Endothelial cell of umbilical vein (primary cell): ENCODE data around the gene OTOP2. TPM values are rescaled to one million over a fixed set of nuclear protein-coding genes. Genes with fewer than 3 reads are reported as not detected.

Experiments
- BruUV-seq: library from RNA; stranded (reverse); fragments of 400-500 nt; replicated peaks from 2 replicates; lab custom pipeline; 2021; lab: Mats Ljungman, UMichigan
- CTCF ChIA-PET: fragments of 300-600, 350-600 bp; sonication (Branson Sonifier 250); formaldehyde crosslinking; loops from one replicate; lab custom pipeline; 2021; ENCODE audit warnings: antibody characterized with exemption, inconsistent platforms; lab: Charles Lee
- POLR2A ChIA-PET: fragments of 300-600, 350-600 bp; sonication (Branson Sonifier 250); formaldehyde crosslinking; loops from one replicate; lab custom pipeline; 2021; ENCODE audit warnings: antibody characterized with exemption, inconsistent platforms; lab: Charles Lee
- DNase-seq: peaks from one replicate; pipeline ENCODE4 v3.0.0-alpha.2; 2011; ENCODE audit warnings: low read depth, low spot score
- FAIRE-seq: peaks from 2 replicates; lab custom pipeline; 2011; peaks lifted over from hg19 to GRCh38; lab: Jason Lieb, UNC
- H2AFZ ChIP-seq: 2 replicates; pipeline ENCODE4 v1.6.0; 2012; ENCODE audit warnings: low read depth, low read length, control low read depth, inconsistent platforms
- H3K27ac ChIP-seq: 2 replicates; pipeline ENCODE4 v1.5.1; 2011; ENCODE audit warnings: low read depth, mild to moderate bottlenecking, control low read depth, low read length, moderate library complexity; ENCODE audit not compliant: insufficient read depth
- H3K27me3 ChIP-seq, 2 experiments: 2 replicates each; pipeline versions ENCODE4 v1.6.0 to v1.6.1; 2011; ENCODE audit warnings: low read length in 2 of 2, mixed read lengths in 1 of 2; ENCODE audit not compliant: control insufficient read depth in 2 of 2, insufficient read depth in 2 of 2
- H3K36me3 ChIP-seq, 2 experiments: 2 replicates in 1 of 2; 3 replicates in 1 of 2; pipeline ENCODE4 v1.5.1; 2011; ENCODE audit warnings: low read length in 2 of 2, mild to moderate bottlenecking in 1 of 2, moderate library complexity in 1 of 2; ENCODE audit not compliant: control insufficient read depth in 2 of 2, insufficient read depth in 2 of 2; ENCODE audit errors: extremely low read depth in 1 of 2
- H3K4me1 ChIP-seq: 3 replicates; pipeline ENCODE4 v1.5.1; 2011; ENCODE audit warnings: mild to moderate bottlenecking, low read length; ENCODE audit not compliant: control insufficient read depth, insufficient read depth; ENCODE audit errors: extremely low read depth
- H3K4me2 ChIP-seq: 2 replicates; pipeline ENCODE4 v1.6.1; 2011; ENCODE audit warnings: low read length, control low read depth, mixed read lengths; ENCODE audit not compliant: insufficient read depth
- H3K4me3 ChIP-seq, 3 experiments: fragments of 200-600 bp in 1 of 3; sonication (generic), shearing (Covaris generic) in 1 of 3; replicated peaks in 1 of 3; 2 replicates each; pipeline ENCODE4 v1.5.1; 2011 to 2016; ENCODE audit warnings: control low read depth in 3 of 3, low read length in 3 of 3, mild to moderate bottlenecking in 2 of 3, inconsistent platforms in 1 of 3, low read depth in 1 of 3, moderate library complexity in 1 of 3; ENCODE audit not compliant: insufficient read depth in 1 of 3
- H3K79me2 ChIP-seq: 2 replicates; pipeline ENCODE4 v1.6.0; 2012; ENCODE audit warnings: low read length, inconsistent platforms; ENCODE audit not compliant: control insufficient read depth, insufficient read depth
- H3K9ac ChIP-seq: replicated peaks from 2 replicates; pipeline ENCODE3; 2011; ENCODE audit warnings: low read length, control low read depth; ENCODE audit not compliant: insufficient read depth; ENCODE audit errors: extremely low read depth
- H3K9me1 ChIP-seq: replicated peaks from 3 replicates; pipeline ENCODE4 v1.6.0; 2011; ENCODE audit warnings: mild to moderate bottlenecking, low read length; ENCODE audit not compliant: control insufficient read depth, insufficient read depth; ENCODE audit errors: extremely low read depth
- H3K9me3 ChIP-seq: replicated peaks from 2 replicates; pipeline ENCODE4 v1.5.1; 2012; ENCODE audit warnings: low read length, inconsistent platforms; ENCODE audit not compliant: control insufficient read depth, insufficient read depth
- H4K20me1 ChIP-seq: replicated peaks from 2 replicates; pipeline ENCODE3; 2011; ENCODE audit warnings: mild to moderate bottlenecking, low read length; ENCODE audit not compliant: control insufficient read depth, insufficient read depth; ENCODE audit errors: extremely low read depth
- EZH2 ChIP-seq: IDR thresholded peaks from 2 replicates; pipeline ENCODE4 v1.6.1; 2012; ENCODE audit warnings: borderline replicate concordance, low read depth, mild to moderate bottlenecking, moderate library complexity, low read length, inconsistent platforms; ENCODE audit not compliant: severe bottlenecking
- FOS ChIP-seq: IDR thresholded peaks from 2 replicates; pipeline ENCODE4 v1.6.1; 2011; ENCODE audit warnings: mild to moderate bottlenecking, low read length, moderate library complexity, borderline replicate concordance; ENCODE audit not compliant: insufficient read depth
- GATA2 ChIP-seq: IDR thresholded peaks from 2 replicates; pipeline ENCODE4 v1.7.0; 2011; ENCODE audit warnings: low read depth, mild to moderate bottlenecking, moderate library complexity, mixed read lengths, low read length; ENCODE audit not compliant: insufficient read length, insufficient read depth
- JUN ChIP-seq: IDR thresholded peaks from 2 replicates; pipeline ENCODE4 v1.6.1; 2011; ENCODE audit warnings: borderline replicate concordance, low read depth; ENCODE audit not compliant: insufficient read length, insufficient read depth
- MAX ChIP-seq: IDR thresholded peaks from 2 replicates; pipeline ENCODE4 v1.6.1; 2011; ENCODE audit not compliant: insufficient read depth, insufficient read length
- MYC ChIP-seq: IDR thresholded peaks from one replicate; pipeline ENCODE4 v1.6.1; 2011; ENCODE audit warnings: mild to moderate bottlenecking, low read depth, low read length
- POLR2A ChIP-seq: IDR thresholded peaks from 2 replicates; pipeline ENCODE4 v1.6.1; 2012; ENCODE audit warnings: low read depth, mild to moderate bottlenecking, control low read depth, low read length
- POLR2AphosphoS5 ChIP-seq: IDR thresholded peaks from 2 replicates; pipeline ENCODE4 v1.6.1; 2012; ENCODE audit warnings: low read depth, mild to moderate bottlenecking, control low read depth, low read length, moderate library complexity; ENCODE audit not compliant: insufficient read depth
- dilution Hi-C: fragments of 300-500 bp; cut with MboI; formaldehyde crosslinking; loops from one replicate; pipeline ENCODE4 v1.15.0; 2019; ENCODE audit warnings: low sequenced_read_pairs; ENCODE audit not compliant: extremely low pct_ligation_motif_present
- intact Hi-C: fragments of 100-400 bp; cut with micrococcal nuclease; formaldehyde crosslinking; loops from one replicate; pipeline ENCODE4 v1.10.0; 2022
- polyA plus RNA-seq, 4 experiments: library from polyadenylated mRNA; depleted of rRNA in 3 of 4; stranded (reverse) in 3 of 4; unstranded in 1 of 4; fragments of >200 nt; gene quantifications; 2 replicates each; pipeline versions ENCODE4 v1.2.1 to v1.2.3, GENCODE V29; 2011 to 2012; ENCODE audit warnings: missing spikeins in 1 of 4
- total RNA-seq: library from RNA; stranded (reverse); gene quantifications from 2 replicates; pipeline ENCODE4 v1.2.3, GENCODE V29; 2021

Gene OTOP2
- total and polyA plus RNA-seq, 2 donors (not counting 3 experiments of a cell fraction or from before 2014, with no cell fraction given): not detected

GRCh38 chr17:74962622-74963394 lies 38.7 kb downstream of the OTOP2 start:
- H3K4me3 ChIP-seq: no peak overlapping the region
- no peaks in the 10 kb centered on the region for H3K79me2 ChIP-seq
- no peaks in the 10 kb centered on the region for H3K9me3 ChIP-seq
- dilution Hi-C loops: no loop called here
- POLR2A ChIA-PET: interaction anchor here (1.7 kb wide), 1 partner anchor 26 kb away, joined by 6 read pairs; no protein-coding TSS in a partner anchor
- H3K27ac ChIP-seq: no peak overlapping the region
- intact Hi-C loops: no loop called here
- H3K9me1 ChIP-seq: no peaks in the 10 kb centered on the region
- H3K4me1 ChIP-seq: no peaks in the 10 kb centered on the region
- H4K20me1 ChIP-seq: no peaks in the 10 kb centered on the region
- no peak for DNase-seq
- no peak overlapping the region for H3K4me2 ChIP-seq
- H2AFZ ChIP-seq: no peak overlapping the region
- H3K9ac ChIP-seq: no peak overlapping the region
- no TSS peak for BruUV-seq
- TF ChIP-seq MAX: no peak
- TF ChIP-seq EZH2: no peak
- TF ChIP-seq GATA2: no peak
- no peak for TF ChIP-seq FOS
- no peak for TF ChIP-seq POLR2AphosphoS5
- no peak for TF ChIP-seq MYC
- TF ChIP-seq POLR2A: no peak
- TF ChIP-seq JUN: no peak
- no peaks in the 10 kb centered on the region for H3K36me3 ChIP-seq
- CTCF ChIA-PET: interaction anchor here (0.6 to 4.8 kb wide), 29 partner anchors 9 to 621 kb away, joined by 3 to 134 read pairs (median 13); partner anchors contain the start of genes ATP5PD, CDR2L, HID1 and KCTD2
- FAIRE-seq: no peak
- H3K27me3 ChIP-seq: no peaks in the 10 kb centered on the region
